GM12878 (cell line): Measurements from ENCODE around the gene VCAM1. TPM values are rescaled to one million over a fixed set of nuclear protein-coding genes. Genes with fewer than 3 reads are reported as not detected.

ENCODE experiments used
- ATAC-seq: fragments of 200-7000 bp; cut with Tn5 transposase; 3 replicates; pipeline ENCODE4 v1.9.1; 2020; ENCODE audit warnings: mild to moderate bottlenecking, moderate library complexity
- BruUV-seq: library from RNA; stranded (reverse); fragments of 400-500 nt; replicated peaks from 2 replicates; lab custom pipeline; 2021; lab: Mats Ljungman, UMichigan
- CTCF ChIA-PET: fragments of 300-600 bp; sonication (Branson Sonifier 250); formaldehyde crosslinking; extraction: SDS; loops from one replicate; lab custom pipeline; 2021; ENCODE audit warnings: inconsistent platforms; lab: Yijun Ruan, JAX
- POLR2A ChIA-PET: fragments of 350-600 bp; formaldehyde crosslinking; extraction: SDS; loops from one replicate; lab custom pipeline; 2021; ENCODE audit warnings: inconsistent platforms; lab: Charles Lee
- RAD21 ChIA-PET: fragments of 300-600 bp; sonication (Branson Sonifier 250); formaldehyde crosslinking; loops from one replicate; lab custom pipeline; 2023; ENCODE audit warnings: antibody characterized with exemption; ENCODE audit not compliant: unreplicated experiment; lab: Charles Lee
- SMC1A ChIA-PET: fragments of 300-600 bp; sonication (Branson Sonifier 250); formaldehyde crosslinking; loops from one replicate; lab custom pipeline; 2023; ENCODE audit not compliant: unreplicated experiment, uncharacterized antibody; lab: Charles Lee
- DNase-seq: peaks from one replicate; pipeline ENCODE4 v3.0.0-alpha.2; 2011; ENCODE audit warnings: low read depth, low spot score
- FAIRE-seq: peaks from 3 replicates; lab custom pipeline; 2011; peaks lifted over from hg19 to GRCh38; lab: Jason Lieb, UNC
- H2AFZ ChIP-seq: 2 replicates; pipeline ENCODE4 v1.6.0; 2011; ENCODE audit warnings: low read depth, low read length, control low read depth; ENCODE audit not compliant: control insufficient read depth
- H3K27ac ChIP-seq: 2 replicates; pipeline ENCODE4 v1.5.1; 2011; ENCODE audit warnings: control low read depth; ENCODE audit not compliant: control insufficient read depth, insufficient read depth
- H3K27me3 ChIP-seq, 2 experiments: replicated peaks in 1 of 2; 2 replicates each; pipeline versions ENCODE4 v1.6.0 to v1.6.1; 2011; ENCODE audit warnings: low read length in 1 of 2; ENCODE audit not compliant: control insufficient read depth in 2 of 2, insufficient read depth in 2 of 2
- H3K36me3 ChIP-seq, 2 experiments: 2 replicates each; pipeline ENCODE4 v1.5.1; 2011; ENCODE audit warnings: low read length in 1 of 2; ENCODE audit not compliant: control insufficient read depth in 2 of 2, insufficient read depth in 2 of 2
- H3K4me1 ChIP-seq: 2 replicates; pipeline ENCODE4 v1.6.1; 2011; ENCODE audit warnings: mild to moderate bottlenecking, low read length, moderate library complexity, mixed read lengths; ENCODE audit not compliant: control insufficient read depth, insufficient read depth
- H3K4me2 ChIP-seq: 2 replicates; pipeline ENCODE4 v1.6.0; 2011; ENCODE audit warnings: control low read depth; ENCODE audit not compliant: control insufficient read depth, insufficient read depth
- H3K4me3 ChIP-seq: fragments of 200-600 bp; sonication (generic); 2 replicates; pipeline ENCODE4 v1.5.1; 2016
- H3K79me2 ChIP-seq: 2 replicates; pipeline ENCODE4 v1.6.0; 2011; ENCODE audit warnings: low read length; ENCODE audit not compliant: control insufficient read depth, insufficient read depth
- H3K9ac ChIP-seq: 2 replicates; pipeline ENCODE4 v1.8.0; 2011; ENCODE audit warnings: low read length, control low read depth, mixed read lengths; ENCODE audit not compliant: control insufficient read depth, insufficient read depth
- H3K9me3 ChIP-seq: replicated peaks from 3 replicates; pipeline ENCODE4 v1.5.1; 2011; ENCODE audit warnings: mild to moderate bottlenecking, low read length; ENCODE audit not compliant: control insufficient read depth, insufficient read depth
- H4K20me1 ChIP-seq: 2 replicates; pipeline ENCODE4 v1.6.0; 2011; ENCODE audit not compliant: control insufficient read depth, insufficient read depth
- CUX1 ChIP-seq: IDR thresholded peaks from 2 replicates; pipeline ENCODE4 v1.6.1; 2012; ENCODE audit warnings: improper control_type of control experiment, low read depth, low read length; ENCODE audit not compliant: insufficient replicate concordance
- HDAC6 ChIP-seq: fragments of 200-600 bp; sonication (generic); IDR thresholded peaks from one replicate; pipeline ENCODE4 v1.8.0; 2017; ENCODE audit warnings: antibody characterized with exemption; ENCODE audit not compliant: unreplicated experiment
- IRF5 ChIP-seq: fragments of 450-650 bp; IDR thresholded peaks from 2 replicates; pipeline ENCODE4 v1.6.1; 2017; ENCODE audit warnings: borderline replicate concordance
- NRF1 ChIP-seq: conservative IDR thresholded peaks from 2 replicates; pipeline ENCODE4 v1.6.1; 2011; ENCODE audit warnings: mild to moderate bottlenecking, low read depth, low read length, improper control_type of control experiment
- PKNOX1 ChIP-seq: fragments of 450-650 bp; IDR thresholded peaks from 2 replicates; pipeline ENCODE4 v1.6.1; 2016; ENCODE audit warnings: mild to moderate bottlenecking
- RAD51 ChIP-seq: fragments of 450-650 bp; IDR thresholded peaks from 2 replicates; pipeline ENCODE4 v1.6.1; 2016; ENCODE audit warnings: moderate library complexity, mild to moderate bottlenecking, inconsistent platforms
- SP1 ChIP-seq: IDR thresholded peaks from one replicate; pipeline ENCODE4 v1.6.1; 2011; ENCODE audit warnings: low read depth, low read length
- YY1 ChIP-seq: IDR thresholded peaks from 2 replicates; pipeline ENCODE4 v1.6.1; 2011; ENCODE audit warnings: low read depth, mild to moderate bottlenecking, low read length
- ZBED1 ChIP-seq: IDR thresholded peaks from 2 replicates; pipeline ENCODE4 v1.6.1; 2016; ENCODE audit warnings: borderline replicate concordance
- ZBTB33 ChIP-seq: fragments of 450-650 bp; IDR thresholded peaks from 2 replicates; pipeline ENCODE4 v1.6.1; 2017; ENCODE audit warnings: mild to moderate bottlenecking
- in situ Hi-C: fragments of 300-500 bp; cut with MboI; formaldehyde crosslinking; loops from 9 replicates; pipeline ENCODE4 v1.14.3; 2018; ENCODE audit warnings: mixed read lengths
- intact Hi-C: fragments of 100-400 bp; cut with micrococcal nuclease; formaldehyde crosslinking; loops from one replicate; pipeline ENCODE4 v1.14.2; 2022; ENCODE audit not compliant: unreplicated experiment
- polyA plus RNA-seq, 11 experiments: library from polyadenylated mRNA; depleted of rRNA in 4 of 11; unstranded in 6 of 11; stranded (reverse) in 5 of 11; fragments of >200 nt; fragmentation: Nextera tagmentation in 4 of 11; fragmentation: Illumina TruSeq in 1 of 11; extraction: Ambion mirVana in 4 of 11; extraction: Trizol in 1 of 11; gene quantifications; 1 replicate in 1 of 11; 2 replicates in 10 of 11; pipeline versions ENCODE4 v1.2.1 to v1.2.3, GENCODE V29; 2011 to 2016; ENCODE audit warnings: inconsistent platforms in 2 of 11, missing spikeins in 2 of 11, low read depth in 1 of 11
- total RNA-seq, 4 experiments: library from RNA; depleted of rRNA in 3 of 4; stranded (reverse); fragments of >200 nt in 3 of 4; fragmentation: Illumina TruSeq in 1 of 4; extraction: Trizol in 1 of 4; gene quantifications; 2 replicates each; pipeline versions ENCODE4 v1.2.1 to v1.2.3, GENCODE V29; 2013 to 2021

The VCAM1 gene
- total and polyA plus RNA-seq, 10 of the 15 experiments (the other 5 are each of a cell fraction or from before 2014, with no cell fraction given) = 5.0 to 13.6 (median 7.4) TPM

- TF ChIP-seq ZBTB33 = no peak
- no peak for TF ChIP-seq SP1
- no peak for TF ChIP-seq ZBED1
These were observed 42.9 kb downstream of the VCAM1 start (continued) for GRCh38 chr1:100762461-100762860.

GRCh38 chr1:100767176-100767890, 47.8 kb downstream of the VCAM1 start:
- Histone ChIP-seq H3K4me3 (no peak overlapping the region), H2AFZ (no peak overlapping the region), H3K36me3 (no peaks in the 10 kb centered on the region), H3K27me3 (no peaks in the 10 kb centered on the region), H3K79me2 (no peaks in the 10 kb centered on the region), H3K4me1 (no peaks in the 10 kb centered on the region), H3K9me3 (no peaks in the 10 kb centered on the region), H3K27ac (no peak overlapping the region), H4K20me1 (no peaks in the 10 kb centered on the region), H3K4me2 (no peak overlapping the region), H3K9ac (no peak overlapping the region)
- POLR2A ChIA-PET = no interaction called here
- intact Hi-C loops = no loop called here
- CTCF ChIA-PET = no interaction called here
- RAD21 ChIA-PET = no interaction called here
- SMC1A ChIA-PET = no interaction called here
- DNase-seq (no peak), ATAC-seq (no peak), FAIRE-seq (no peak)
- no TSS peak for BruUV-seq
- in situ Hi-C loops = no loop called here
- no peak for TF ChIP-seq CUX1
- no peak for TF ChIP-seq PKNOX1
- no peak for TF ChIP-seq IRF5
- TF ChIP-seq RAD51 = no peak
- TF ChIP-seq YY1 = no peak
- no peak for TF ChIP-seq ZBED1
- TF ChIP-seq HDAC6 = no peak
- no peak for TF ChIP-seq NRF1
